Stimulated activated naive CD8-positive, alpha-beta T cell treated with anti-CD3 and anti-CD28 coated beads, Interleukin-15, amount 100 ng/mL, for 72 hours (primary cell): ENCODE results near the gene RXRA.

Experiments
- ATAC-seq: fragments of 150-1000 bp; cut with Tn5 transposase; 2 replicates; pipeline ENCODE4 v1.10.0; 2021; ENCODE audit warnings: mild to moderate bottlenecking, moderate library complexity
- DNase-seq, 2 donors: peaks; one replicate each; pipeline ENCODE4 v3.0.0; 2021 to 2022
- H3K27ac Mint-ChIP-seq, 2 donors: one replicate each; pipeline ENCODE4 v1.8.0; 2022; ENCODE audit warnings: mild to moderate bottlenecking in 2 of 2, mixed read lengths in 2 of 2, moderate library complexity in 2 of 2
- H3K27me3 Mint-ChIP-seq: one replicate; pipeline ENCODE4 v1.8.0; 2022; ENCODE audit warnings: mixed read lengths
- H3K4me1 Mint-ChIP-seq: one replicate; pipeline ENCODE4 v1.8.0; 2022; ENCODE audit warnings: mild to moderate bottlenecking, mixed read lengths
- H3K4me3 Mint-ChIP-seq, 2 donors: one replicate each; pipeline ENCODE4 v1.8.0; 2022; ENCODE audit warnings: mild to moderate bottlenecking in 2 of 2, mixed read lengths in 2 of 2, moderate library complexity in 1 of 2
- H3K9me3 Mint-ChIP-seq, 2 donors: one replicate each; pipeline ENCODE4 v1.8.0; 2022; ENCODE audit warnings: mixed read lengths in 2 of 2

The RXRA gene

DNA sequence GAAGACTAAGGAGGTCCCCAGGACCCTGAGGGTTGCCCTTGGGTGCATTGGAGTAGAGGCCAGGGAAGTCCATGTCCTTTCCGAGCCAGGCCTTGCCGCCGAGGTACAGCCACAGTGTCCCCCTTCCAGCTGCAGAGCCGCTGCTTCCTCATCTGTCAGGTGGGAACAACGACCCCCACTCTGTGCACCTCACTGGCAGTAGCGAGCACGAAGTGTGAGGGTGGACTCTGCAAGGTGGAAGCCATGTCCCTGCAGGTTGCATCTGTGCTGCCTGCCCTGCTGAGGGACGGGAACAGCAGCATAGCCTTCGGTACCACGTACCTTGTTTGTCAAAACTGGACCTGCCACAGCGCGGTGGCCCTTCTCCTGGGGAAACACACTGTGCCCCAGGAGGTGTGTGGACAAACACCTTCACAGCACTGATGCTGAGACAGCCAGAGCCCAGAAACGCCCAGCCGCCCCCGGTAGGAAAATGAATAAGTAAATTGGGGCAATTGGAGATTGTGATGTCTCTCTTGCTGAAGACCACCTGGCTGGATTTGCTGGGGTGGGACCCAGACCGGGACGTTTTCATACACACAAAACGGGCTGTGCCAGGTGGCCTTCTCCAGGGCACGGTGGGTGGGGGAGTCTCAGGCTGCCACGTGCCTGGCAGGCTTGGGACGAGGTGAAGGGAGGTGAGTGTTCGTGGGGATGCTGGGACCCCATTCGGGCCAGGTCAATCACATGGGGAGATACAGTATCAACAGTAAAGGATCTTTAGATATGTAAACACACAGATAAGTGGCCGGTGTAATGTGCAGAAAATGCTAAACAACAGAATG lies 157.3 kb downstream of the RXRA start:
- no peak overlapping the region for H3K4me3 Mint-ChIP-seq
- ATAC-seq (no peak), DNase-seq (no peak)
- H3K27ac Mint-ChIP-seq, result no peak overlapping the region
- no peaks in the 10 kb centered on the region for H3K9me3 Mint-ChIP-seq
- H3K27me3 Mint-ChIP-seq, result no peaks in the 10 kb centered on the region
- H3K4me1 Mint-ChIP-seq, result no peaks in the 10 kb centered on the region

DNA sequence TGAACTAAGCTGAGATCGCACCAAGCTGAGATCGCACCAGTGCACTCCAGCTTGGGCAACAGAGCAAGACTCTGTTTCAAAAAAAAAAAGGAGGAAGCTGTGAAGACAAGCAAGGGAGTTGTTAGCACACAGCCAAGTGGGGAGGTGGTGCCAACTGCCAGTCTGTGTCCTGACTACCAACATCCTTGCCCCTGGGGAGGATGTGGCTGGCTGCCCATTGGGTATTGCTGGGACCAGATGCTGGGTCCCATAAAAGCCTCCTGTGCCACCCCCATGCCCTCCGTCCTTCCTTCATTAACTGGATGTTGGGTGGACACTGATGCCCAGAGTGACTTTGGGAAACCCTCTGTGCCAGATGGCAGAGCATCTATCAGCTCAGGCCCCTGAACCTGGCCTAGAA lies 158.2 kb downstream of the RXRA start:
- Mint-ChIP-seq H3K4me3 (no peak overlapping the region), H3K9me3 (no peaks in the 10 kb centered on the region), H3K4me1 (no peaks in the 10 kb centered on the region), H3K27ac (no peak overlapping the region), H3K27me3 (no peaks in the 10 kb centered on the region)
- DNase-seq (no peak), ATAC-seq (no peak)

GRCh38 chr9:134485653-134486052 lies 159.4 kb downstream of the RXRA start:
- Mint-ChIP-seq H3K4me3 (no peak overlapping the region), H3K4me1 (no peaks in the 10 kb centered on the region), H3K9me3 (no peaks in the 10 kb centered on the region), H3K27me3 (no peaks in the 10 kb centered on the region), H3K27ac (no peak overlapping the region)
- no peak for DNase-seq
- no peak for ATAC-seq

DNA sequence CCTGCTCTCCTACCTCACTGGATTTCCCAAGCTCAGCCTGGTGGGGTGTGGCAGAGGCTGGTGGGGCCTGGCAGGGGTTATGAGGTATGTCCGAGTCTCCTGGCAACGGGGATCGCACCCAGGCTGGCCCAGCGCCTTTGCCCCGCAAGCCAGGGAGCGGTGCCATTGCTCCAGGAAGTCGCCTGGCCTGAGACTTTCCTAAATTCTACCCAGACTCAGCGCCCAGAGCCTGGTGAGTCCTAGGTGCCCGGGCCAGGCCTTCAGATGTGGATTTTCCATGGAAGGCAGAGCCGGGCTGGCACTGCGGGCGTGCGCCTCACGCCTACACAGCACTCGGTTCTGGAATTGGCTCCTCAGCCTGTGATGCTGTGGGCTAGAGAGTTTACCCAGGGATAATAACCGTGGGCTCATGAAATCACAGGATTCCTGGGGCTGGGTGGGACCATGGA lies 159.9 kb downstream of the RXRA start:
- no peak overlapping the region for H3K27ac Mint-ChIP-seq
- no peaks in the 10 kb centered on the region for H3K9me3 Mint-ChIP-seq
- ATAC-seq, result no peak
- H3K4me3 Mint-ChIP-seq, result no peak overlapping the region
- no peaks in the 10 kb centered on the region for H3K4me1 Mint-ChIP-seq
- no peak for DNase-seq
- no peaks in the 10 kb centered on the region for H3K27me3 Mint-ChIP-seq

- Mint-ChIP-seq H3K4me3 (no peak overlapping the region), H3K27me3 (no peaks in the 10 kb centered on the region), H3K27ac (no peak overlapping the region), H3K9me3 (no peaks in the 10 kb centered on the region), H3K4me1 (no peaks in the 10 kb centered on the region)
- DNase-seq (no peak), ATAC-seq (no peak)
Measured at GRCh38 chr9:134486596-134486995, 160.3 kb downstream of the RXRA start.
